ENCODE results near the gene ANKRD44.

The ANKRD44 gene

DNA sequence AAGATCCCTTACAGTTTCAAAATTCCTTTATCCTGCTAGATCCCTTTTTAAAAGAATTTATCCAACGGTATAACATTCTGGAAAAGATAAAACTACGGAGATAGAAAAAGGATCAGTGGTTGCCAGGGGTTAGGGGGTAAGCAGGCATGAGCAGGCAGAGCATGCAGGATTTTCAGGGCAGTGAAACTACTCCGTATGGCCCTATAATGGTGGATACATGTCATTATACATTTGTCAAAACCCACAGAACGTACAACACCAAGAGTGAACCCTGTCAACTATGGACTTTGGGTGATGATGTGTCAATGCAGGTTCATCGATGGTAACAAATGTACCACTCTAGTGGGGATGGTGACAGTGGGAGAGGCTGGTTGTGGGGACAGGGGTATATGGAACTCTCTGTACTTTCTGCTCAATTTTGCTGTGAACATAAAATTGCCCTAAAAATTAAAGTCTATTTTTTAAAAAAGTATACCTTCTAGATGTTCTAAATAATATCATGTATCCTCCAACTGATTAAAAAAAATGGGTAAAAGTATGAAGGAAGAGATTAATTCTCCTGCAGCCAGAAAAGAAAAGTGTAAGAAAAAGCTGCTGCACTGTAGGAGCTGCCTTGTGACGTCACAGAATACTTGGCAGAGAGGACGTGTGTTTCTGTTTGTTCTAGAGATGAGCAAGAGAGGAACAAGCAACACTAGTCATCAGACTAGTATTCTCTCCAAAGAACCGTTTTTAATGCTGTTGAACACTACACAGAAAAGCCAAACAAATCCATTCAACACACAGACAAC is 23.6 kb downstream of the ANKRD44 start:
- peak; percentile 88 for DNase-seq

DNA sequence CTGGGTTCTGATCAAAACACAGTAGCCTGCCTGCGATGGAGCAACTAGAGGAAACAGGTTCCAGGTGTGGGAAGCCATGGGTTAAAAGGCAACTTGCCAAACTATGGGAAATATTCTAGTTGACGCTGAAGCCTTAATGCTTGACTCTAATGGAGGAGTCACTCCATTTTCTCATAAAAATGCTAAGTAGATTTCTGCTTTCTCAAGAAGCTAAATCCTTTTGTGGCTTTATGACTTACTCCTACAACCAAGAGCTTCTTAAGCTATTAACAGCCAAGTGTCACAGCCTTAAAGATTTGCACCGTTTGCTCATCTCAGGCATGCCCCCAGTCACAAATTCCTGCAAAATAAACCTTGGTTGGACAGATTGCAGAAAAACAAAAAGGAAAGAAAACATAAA is 25.2 kb downstream of the ANKRD44 start:
- DNase-seq, result no peak

DNA sequence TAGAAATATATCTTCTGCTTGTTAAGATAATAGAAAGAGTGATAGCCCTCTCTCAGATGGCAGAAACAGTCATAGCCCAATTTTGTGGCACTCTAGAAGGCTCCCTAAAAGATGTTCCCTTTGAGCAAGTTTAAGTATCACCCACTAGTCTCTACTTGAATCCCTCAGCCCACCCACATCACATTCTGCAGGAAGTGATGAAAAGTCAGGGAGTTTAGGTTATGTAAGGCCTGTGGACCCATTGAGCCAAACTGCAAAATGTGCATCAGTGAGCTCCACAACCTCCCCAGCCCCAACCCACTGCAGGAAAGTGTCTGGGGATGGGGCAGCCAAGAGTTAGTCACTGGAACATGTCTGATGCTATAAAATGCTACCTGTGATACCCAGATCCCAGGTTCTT is 25.6 kb downstream of the ANKRD44 start:
- no peak for DNase-seq

- no peak for DNase-seq
These were observed 29.2 kb downstream of the ANKRD44 start for GRCh38 chr2:197281421-197281820.

DNA sequence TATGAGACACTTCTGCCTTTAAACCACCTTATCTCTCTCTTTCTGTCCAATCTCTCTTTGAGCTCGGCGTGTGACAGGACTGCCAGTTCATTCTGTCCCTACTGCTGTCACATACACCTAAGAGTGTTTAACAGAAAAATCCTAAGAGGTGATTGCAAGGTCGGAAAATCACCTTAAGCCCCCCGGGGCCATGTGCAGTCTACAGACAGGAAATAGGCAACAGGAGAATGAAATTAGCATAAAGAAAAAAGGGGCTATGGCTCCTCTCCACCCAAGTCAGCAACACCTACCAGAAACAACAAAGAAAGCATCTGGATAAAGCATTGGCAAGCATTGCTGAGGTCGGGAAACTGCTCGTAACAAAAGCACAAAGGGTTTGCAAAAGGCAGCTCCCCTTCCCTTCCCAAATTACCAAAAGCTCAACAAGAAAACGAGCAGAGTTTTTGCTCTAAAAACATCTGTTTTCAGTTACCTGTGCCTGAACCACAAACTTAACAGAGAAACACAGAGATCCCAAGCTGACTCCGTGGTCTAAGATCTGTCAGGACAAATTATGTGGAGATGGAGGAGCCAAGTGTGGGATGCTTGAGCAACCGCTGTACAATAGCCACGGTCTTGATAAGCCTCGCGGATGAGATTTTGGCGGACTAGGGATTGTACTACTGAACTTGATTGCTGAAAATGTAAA is 30.4 kb downstream of the ANKRD44 start:
- peak; percentile 66 for DNase-seq

DNA sequence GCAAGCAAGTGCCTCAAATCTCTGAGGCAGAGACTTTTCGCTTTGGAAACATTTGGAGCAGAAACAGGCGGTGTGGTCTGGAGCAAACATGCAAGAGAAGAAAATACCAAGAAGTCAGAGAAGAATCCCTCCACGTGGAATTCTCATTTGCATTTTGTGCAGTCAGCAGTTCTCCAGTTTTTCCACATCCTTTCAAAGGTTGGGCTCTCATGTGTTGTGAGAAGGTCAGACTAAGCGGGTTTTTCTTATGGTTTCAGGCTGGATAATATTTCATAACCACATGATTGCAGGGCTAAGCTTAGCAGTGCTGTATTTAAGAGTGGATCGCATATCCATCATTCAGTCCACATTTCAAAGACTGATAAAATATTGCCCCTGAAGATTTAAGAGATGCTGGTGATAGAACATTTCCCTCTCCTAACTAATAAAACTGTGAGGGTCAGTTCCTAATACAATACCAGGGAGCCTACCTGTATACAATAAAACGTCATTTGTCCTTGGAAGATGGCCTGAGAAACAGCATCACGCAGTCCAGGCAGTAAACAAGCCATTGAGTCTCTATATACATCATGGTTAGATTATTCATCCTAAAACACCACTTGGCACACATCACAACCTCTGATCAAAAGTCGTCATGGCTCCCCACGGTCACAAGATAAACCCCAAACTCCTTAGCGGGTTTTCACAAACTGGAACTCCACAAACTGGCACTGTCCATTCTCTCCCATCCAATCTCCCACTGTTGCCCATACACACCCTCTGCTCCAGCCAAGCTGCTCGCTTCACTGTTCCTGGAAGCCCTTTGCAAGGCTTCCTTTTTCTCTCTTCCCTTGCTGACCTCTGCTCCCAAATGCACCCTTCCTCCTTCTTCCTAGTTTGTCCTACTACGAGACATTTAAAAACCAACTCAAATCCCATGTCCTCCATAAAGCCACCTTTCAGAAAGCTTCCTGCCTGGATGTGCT is 31.5 kb downstream of the ANKRD44 start:
- DNase-seq, result no peak

GRCh38 chr2:197277794-197278193 is 32.8 kb downstream of the ANKRD44 start:
- DNase-seq, result no peak

DNA sequence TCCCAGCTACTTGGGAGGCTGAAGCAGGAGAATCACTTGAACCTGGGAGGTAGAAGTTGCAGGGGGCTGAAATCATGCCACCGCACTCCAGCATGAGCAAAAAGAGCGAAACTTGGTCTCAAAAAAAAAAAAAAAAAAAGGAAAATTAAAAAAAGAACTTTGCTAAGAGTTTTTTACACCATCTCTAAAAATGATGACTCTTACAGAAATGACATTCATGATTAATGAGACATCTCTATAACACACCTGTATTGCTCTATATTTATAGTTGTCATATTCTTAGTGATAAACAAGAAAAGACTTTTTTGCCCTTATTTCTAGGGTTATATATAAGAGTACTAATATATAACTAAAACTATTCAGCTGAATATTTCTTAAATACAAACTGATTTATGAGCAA is 34.4 kb downstream of the ANKRD44 start:
- no peak for DNase-seq

DNA sequence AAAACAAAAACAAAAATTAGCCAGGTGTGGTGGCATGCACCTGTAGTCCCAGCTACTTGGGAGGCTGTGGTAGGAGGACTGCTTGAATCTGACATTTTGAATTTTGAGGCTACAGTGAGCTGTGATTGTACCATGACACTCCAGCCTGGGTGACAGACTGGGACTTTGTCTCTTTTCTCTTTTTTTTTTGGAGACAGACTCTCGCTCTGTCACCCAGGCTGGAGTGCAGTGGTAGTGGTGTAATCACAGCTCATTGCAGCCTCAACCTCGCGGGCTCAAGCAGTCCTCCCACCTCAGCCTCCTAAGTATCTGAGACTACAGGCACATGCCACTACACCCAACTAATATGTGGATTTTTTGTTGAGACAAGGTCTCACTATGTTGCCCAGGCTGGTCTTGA is 35.6 kb downstream of the ANKRD44 start:
- no peak for DNase-seq

GRCh38 chr2:197274349-197274748 is 36.2 kb downstream of the ANKRD44 start:
- no peak for DNase-seq

- no peak for DNase-seq
These were observed 37.1 kb downstream of the ANKRD44 start for GRCh38 chr2:197273485-197273884.

GRCh38 chr2:197270601-197271000 is 40.0 kb downstream of the ANKRD44 start:
- DNase-seq, result no peak

DNA sequence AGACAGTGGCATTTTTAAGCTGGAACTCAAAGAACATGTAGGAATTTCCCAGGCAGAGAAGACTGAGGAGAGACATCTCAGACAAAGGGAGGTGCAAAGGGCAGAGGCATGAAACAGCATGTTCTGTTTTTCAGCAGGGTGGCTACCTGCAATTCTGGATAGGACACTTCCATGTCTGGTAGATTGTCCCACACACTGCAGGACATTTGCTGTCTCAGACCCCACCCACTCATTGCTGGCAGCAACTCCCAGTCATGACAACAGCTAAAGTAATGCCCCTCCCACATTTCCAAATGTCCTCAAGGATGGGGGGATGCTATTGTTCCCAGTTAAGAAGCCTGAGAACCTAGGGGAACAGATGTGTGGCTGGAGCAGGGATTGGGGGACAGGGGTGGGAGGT is 40.8 kb downstream of the ANKRD44 start:
- DNase-seq, result no peak

- DNase-seq, result peak; percentile 53
These were observed 41.6 kb downstream of the ANKRD44 start for GRCh38 chr2:197268786-197269584.

DNA sequence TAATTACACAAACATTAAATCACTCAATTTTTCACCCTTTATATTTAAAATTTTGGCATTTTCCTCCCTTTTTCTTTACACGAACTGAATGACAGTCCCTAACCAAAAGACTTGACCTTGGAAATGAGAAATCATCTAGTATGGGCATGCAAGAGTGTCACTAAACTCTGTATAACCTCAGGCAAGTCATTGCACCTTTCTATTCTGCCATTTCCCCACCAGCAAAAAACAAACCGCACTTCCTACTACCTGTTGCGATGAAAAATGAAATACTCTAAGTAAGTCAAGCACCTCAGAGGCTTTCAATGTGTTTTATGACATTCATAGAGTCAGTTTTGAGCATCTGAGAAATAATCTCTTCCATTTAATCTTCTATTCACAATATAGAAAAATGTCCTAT is 44.1 kb downstream of the ANKRD44 start:
- no peak for DNase-seq

- DNase-seq, result no peak
These were observed 44.7 kb downstream of the ANKRD44 start for GRCh38 chr2:197265924-197266323.

GRCh38 chr2:197265036-197265435 is 45.5 kb downstream of the ANKRD44 start:
- DNase-seq, result no peak

DNA sequence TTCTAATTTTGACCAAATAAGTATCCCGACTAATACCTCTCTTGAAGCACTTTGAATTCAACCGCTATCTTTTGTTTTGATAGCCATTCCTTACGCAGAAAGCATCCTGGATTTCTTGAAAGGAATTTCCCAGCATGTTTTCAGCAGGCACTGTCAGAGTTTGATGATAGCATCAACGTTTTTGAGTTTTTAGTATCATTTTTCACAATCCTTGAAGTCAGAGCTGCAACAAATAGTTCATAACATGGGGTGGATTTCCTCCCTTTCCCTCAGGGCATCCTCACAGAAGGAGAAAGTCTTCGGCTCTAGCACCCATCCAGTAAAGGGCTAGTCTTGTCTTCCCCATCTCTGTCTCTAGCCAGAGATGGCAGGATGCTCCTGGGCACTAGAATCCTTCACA is 46.2 kb downstream of the ANKRD44 start:
- no peak for DNase-seq

DNA sequence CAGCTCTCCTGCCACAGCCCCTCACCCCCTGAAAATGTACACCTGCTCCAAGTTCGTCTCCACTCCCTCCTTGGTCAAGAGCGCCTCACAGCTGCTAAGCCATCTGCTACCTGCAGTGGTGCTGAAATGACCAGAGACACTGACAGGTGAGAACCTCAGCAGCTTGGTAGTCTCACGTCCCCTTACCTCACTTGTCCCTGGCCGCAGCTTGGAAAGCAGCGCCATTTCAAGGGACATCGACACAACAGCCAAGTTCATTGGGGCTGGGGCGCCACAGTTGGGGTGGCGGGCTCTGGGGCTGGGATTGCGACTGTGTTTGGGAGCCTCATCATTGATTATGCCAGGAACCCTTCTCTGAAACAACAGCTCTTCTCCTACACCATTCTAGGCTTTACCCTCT is 47.5 kb downstream of the ANKRD44 start:
- no peak for DNase-seq

- no peak for DNase-seq
These were observed 48.8 kb downstream of the ANKRD44 start for GRCh38 chr2:197261808-197262226.

DNA sequence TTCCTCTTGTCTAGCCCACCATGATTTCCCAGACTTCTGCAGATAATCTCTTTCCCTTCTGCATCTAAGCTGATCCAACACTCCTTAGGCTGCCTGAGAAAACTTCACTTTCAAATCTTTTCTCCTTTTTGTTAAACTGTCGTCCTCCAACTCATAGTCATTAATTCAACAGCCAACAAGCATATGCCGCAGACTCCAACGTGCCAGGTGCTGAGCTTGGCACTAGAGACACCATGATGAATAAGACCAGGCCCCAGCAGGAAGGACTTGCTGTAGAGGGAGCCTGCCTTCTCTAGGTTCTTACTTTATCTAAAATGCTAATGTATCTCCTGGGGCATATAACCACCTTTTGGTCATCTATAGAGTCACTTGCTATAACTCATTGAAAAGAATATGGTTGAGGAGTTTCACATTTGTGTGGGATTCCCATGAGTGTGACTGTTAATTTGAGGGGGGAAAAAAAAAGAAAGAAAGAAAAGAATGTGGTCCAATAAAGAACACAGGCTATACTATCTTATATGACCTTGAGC is 51.0 kb downstream of the ANKRD44 start:
- DNase-seq, result no peak

- peak; percentile 55 for DNase-seq
These were observed 52.0 kb downstream of the ANKRD44 start for GRCh38 chr2:197258580-197258979.
